ENCODE measurements around the gene FOXL2NB.

The FOXL2NB gene

DNA sequence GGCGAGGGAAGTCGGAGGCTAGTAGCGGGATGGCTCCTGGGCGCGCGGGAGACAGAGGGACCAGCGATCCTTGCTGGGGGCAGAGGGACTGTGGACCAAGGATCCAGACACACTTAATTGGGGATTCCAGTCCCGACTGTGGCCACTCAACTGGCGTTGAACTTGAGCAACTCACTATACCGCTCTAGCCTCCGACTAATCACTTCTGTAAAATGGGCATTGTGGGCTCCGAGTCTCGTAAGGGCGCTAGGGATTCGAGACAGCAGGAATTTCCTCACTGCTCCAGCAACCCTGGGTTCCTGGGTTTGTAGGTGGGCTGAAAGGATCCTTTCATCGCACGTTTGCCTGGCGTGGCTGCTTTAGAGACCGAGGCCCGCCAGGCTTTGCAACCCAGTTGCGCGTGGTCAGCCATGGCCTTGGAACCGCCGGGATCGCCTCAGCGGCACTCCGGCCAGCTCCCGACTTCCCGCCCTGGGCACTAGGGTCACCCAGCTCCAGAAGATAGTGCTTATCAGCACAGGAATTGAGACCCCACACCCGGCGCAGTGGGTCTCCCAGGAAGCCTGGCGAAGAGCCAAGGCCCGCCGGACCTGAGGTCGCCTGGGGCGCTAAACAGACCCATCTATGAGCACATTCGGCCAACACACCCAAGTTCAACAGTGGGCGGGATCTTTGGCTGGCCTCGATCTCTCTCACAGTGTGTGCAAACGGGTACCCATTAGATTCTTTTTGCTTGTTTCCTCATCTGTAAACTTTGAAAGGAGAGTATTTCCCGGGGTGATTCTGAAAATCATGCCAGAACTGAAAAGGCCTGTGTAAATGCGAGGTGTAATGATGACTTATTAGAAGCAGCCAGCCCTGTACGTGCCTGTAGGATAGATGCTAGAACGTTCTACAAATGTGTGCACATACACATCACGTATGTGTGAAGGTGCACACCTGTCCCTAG lies 10.0 kb upstream of the FOXL2NB start:
- TF ChIP-seq, protein P1, sequence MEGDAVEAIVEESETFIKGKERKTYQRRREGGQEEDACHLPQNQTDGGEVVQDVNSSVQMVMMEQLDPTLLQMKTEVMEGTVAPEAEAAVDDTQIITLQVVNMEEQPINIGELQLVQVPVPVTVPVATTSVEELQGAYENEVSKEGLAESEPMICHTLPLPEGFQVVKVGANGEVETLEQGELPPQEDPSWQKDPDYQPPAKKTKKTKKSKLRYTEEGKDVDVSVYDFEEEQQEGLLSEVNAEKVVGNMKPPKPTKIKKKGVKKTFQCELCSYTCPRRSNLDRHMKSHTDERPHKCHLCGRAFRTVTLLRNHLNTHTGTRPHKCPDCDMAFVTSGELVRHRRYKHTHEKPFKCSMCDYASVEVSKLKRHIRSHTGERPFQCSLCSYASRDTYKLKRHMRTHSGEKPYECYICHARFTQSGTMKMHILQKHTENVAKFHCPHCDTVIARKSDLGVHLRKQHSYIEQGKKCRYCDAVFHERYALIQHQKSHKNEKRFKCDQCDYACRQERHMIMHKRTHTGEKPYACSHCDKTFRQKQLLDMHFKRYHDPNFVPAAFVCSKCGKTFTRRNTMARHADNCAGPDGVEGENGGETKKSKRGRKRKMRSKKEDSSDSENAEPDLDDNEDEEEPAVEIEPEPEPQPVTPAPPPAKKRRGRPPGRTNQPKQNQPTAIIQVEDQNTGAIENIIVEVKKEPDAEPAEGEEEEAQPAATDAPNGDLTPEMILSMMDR (conservative IDR thresholded peaks at IDR 0.05; ENCODE audit: low read depth, low read length), result no peak
- Histone ChIP-seq H3K4me3 (IDR thresholded peaks at IDR 0.05; ENCODE audit: insufficient read depth, low read depth, low read length) (peak overlapping the region; percentile 56), H2AFZ (ENCODE audit: low read depth) (peak overlapping the region; percentile 95; the same call in 1 of the 2 replicates), H3K9ac (no peak overlapping the region), H3K27me3 (ENCODE audit: insufficient read depth, low read depth) (no peaks in the 10 kb centered on the region), H3K79me2 (ENCODE audit: insufficient read depth, low read depth) (no peaks in the 10 kb centered on the region), H4K20me1 (ENCODE audit: insufficient read depth) (no peaks in the 10 kb centered on the region), H3K27ac (no peak overlapping the region), H3K4me1 (ENCODE audit: low read depth, poor library complexity, severe bottlenecking) (peaks cover 7% of the 10 kb centered on the region), H3K4me2 (peak overlapping the region; percentile 67; the same call in 1 of the 2 replicates), H3K36me3 (ENCODE audit: insufficient read depth) (no peaks in the 10 kb centered on the region)

DNA sequence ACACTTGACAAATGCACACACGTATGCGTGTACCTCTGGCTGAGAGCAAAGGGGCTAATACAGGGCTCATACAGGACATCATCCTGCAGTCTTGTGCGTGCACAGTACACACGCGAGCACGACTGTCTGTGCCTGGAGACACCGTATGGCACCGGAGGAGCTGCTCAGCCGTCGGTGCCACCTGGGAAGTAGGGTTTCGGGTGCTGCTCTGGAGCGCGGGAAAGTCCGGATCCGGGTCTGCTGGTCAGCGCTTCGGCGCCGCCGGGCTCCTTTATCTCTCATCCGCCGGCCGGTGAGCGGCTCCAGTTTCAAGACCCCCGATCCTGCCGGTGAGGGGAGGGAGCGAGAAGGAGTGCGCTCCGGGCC lies 9.3 kb upstream of the FOXL2NB start:
- H3K4me1 ChIP-seq (ENCODE audit: low read depth, poor library complexity, severe bottlenecking), result peaks cover 7% of the 10 kb centered on the region
- H3K27ac ChIP-seq, result no peak overlapping the region

DNA sequence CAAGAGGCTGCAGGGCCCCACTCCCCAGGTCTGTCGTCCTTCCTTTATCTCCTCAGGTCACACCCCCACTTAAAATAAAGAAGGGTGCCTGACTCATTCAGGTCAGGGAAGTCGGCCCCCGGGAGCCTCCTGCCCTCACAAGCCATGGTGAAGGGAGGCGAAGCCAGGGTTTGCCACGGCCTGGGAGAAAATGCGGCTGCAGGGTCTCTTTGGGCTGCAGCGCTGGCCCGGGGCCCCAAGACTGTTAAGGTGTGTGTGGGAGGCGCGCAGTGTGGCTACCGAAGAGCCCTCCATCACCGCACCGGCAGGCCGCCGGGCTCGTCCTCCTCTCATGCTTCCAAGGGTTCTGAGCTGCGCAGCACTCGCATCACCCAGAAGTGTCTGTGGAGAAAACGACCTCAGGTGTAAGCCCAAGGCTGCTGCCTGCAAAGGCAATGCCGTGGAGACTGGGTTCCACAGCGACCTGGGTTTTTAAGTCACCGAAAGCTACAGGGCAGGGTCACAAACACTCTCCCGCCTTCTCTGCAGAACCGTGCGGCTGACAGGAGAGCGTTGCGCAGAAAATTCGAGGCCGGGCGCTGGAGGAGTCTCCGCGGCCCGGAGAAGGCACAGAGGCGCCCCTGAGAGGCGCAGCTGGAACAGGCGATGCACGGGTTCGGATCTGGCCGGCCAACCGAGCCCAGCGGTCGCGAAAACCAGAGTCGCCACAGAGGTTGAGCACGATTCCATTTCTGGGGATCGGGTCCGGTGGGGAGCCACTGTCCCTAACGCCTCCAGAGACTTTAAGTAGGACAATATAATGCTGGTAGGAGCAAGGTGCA lies 8.8 kb upstream of the FOXL2NB start:
- TF ChIP-seq, protein P1 (conservative IDR thresholded peaks at IDR 0.05; ENCODE audit: low read depth, low read length), result no peak
- Histone ChIP-seq H3K4me2 (no peak overlapping the region), H3K27me3 (ENCODE audit: insufficient read depth, low read depth) (no peaks in the 10 kb centered on the region), H3K4me3 (IDR thresholded peaks at IDR 0.05; ENCODE audit: insufficient read depth, low read depth, low read length) (no peak overlapping the region), H3K9ac (no peak overlapping the region), H3K27ac (no peak overlapping the region), H3K79me2 (ENCODE audit: insufficient read depth, low read depth) (no peaks in the 10 kb centered on the region), H3K4me1 (ENCODE audit: low read depth, poor library complexity, severe bottlenecking) (peaks cover 7% of the 10 kb centered on the region), H3K36me3 (ENCODE audit: insufficient read depth) (no peaks in the 10 kb centered on the region), H4K20me1 (ENCODE audit: insufficient read depth) (no peaks in the 10 kb centered on the region), H2AFZ (ENCODE audit: low read depth) (no peak overlapping the region)

More for the DNA sequence above, 9.3 kb upstream of the FOXL2NB start:
- TF ChIP-seq, protein P1 (conservative IDR thresholded peaks at IDR 0.05; ENCODE audit: low read depth, low read length), result no peak
- H3K4me2 ChIP-seq, result no peak overlapping the region
- no peaks in the 10 kb centered on the region for H4K20me1 ChIP-seq (ENCODE audit: insufficient read depth)
- H3K9ac ChIP-seq, result no peak overlapping the region
- H2AFZ ChIP-seq (ENCODE audit: low read depth), result no peak overlapping the region
- no peaks in the 10 kb centered on the region for H3K79me2 ChIP-seq (ENCODE audit: insufficient read depth, low read depth)
- H3K27me3 ChIP-seq (ENCODE audit: insufficient read depth, low read depth), result no peaks in the 10 kb centered on the region
- no peaks in the 10 kb centered on the region for H3K36me3 ChIP-seq (ENCODE audit: insufficient read depth)
- no peak overlapping the region for H3K4me3 ChIP-seq (IDR thresholded peaks at IDR 0.05; ENCODE audit: insufficient read depth, low read depth, low read length)

DNA sequence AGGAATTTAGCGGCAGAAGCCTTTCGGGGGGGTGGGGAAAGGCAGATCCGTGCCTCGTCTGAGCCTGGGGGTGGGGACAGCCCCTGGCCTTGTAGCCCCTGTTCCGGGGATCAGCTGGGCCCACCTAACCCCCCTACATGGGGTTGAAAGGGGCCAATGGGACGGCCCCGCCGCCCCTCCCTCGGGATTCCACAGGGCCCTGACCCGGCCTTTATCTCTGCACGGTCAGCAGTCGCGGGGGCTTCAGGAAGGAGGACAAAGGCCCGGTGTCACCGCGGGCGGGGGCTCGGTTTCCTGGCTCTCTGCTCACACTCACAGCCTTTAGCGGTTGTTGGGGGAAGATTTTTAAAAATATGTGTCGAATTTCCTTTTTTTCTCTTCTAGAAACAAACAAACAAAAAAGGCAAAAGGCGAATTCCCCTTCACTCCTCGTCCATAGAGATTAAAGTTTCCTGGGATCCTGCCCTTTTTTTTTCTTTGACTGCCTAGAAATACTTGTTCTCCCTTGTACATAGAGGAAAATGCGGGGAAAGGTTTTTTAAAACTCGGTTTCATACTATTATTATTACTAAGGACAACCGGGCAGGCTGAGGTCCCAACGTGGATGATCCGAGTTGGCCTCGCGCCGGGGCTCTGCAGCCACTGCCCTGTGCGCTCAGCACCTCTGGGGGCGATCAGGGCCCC lies 8.0 kb upstream of the FOXL2NB start:
- TF ChIP-seq, protein P1 (conservative IDR thresholded peaks at IDR 0.05; ENCODE audit: low read depth, low read length), result no peak
- Histone ChIP-seq H3K4me1 (ENCODE audit: low read depth, poor library complexity, severe bottlenecking) (peaks cover 7% of the 10 kb centered on the region), H3K4me3 (IDR thresholded peaks at IDR 0.05; ENCODE audit: insufficient read depth, low read depth, low read length) (no peak overlapping the region), H4K20me1 (ENCODE audit: insufficient read depth) (no peaks in the 10 kb centered on the region), H2AFZ (ENCODE audit: low read depth) (no peak overlapping the region), H3K79me2 (ENCODE audit: insufficient read depth, low read depth) (no peaks in the 10 kb centered on the region), H3K9ac (no peak overlapping the region), H3K4me2 (no peak overlapping the region), H3K36me3 (ENCODE audit: insufficient read depth) (no peaks in the 10 kb centered on the region), H3K27me3 (ENCODE audit: insufficient read depth, low read depth) (no peaks in the 10 kb centered on the region), H3K27ac (no peak overlapping the region)

Data from KMS-11 (cell line).